Right kidney (tissue), 1 donor: Measurements from ENCODE around the gene MAP4.
A peak's percentile ranks its signal among the peaks of the same experiment; 100 is the strongest.

Experiments used
- DNase-seq: peaks from one replicate; pipeline ENCODE4 v3.0.0-alpha.2; 2016

Gene MAP4

DNA sequence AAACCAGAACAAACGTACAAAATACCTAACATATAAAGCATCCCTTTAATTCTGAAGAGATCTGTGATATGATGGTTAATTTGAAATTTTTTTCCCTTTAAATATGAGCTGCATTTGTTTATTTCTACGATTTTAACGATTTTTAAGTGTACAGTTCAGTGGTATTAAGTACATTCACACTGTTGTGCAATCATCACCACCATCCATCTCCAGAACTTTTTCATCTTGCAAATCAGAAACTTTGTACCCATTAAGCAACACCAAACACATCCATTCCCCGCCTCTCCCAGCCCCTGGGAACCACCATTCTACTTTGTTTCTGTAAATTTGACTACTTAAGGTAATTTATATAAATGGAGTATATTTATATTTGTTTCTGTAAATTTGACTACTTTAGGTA is 51.5 kb downstream of the MAP4 start:
- DNase-seq = no peak

DNA sequence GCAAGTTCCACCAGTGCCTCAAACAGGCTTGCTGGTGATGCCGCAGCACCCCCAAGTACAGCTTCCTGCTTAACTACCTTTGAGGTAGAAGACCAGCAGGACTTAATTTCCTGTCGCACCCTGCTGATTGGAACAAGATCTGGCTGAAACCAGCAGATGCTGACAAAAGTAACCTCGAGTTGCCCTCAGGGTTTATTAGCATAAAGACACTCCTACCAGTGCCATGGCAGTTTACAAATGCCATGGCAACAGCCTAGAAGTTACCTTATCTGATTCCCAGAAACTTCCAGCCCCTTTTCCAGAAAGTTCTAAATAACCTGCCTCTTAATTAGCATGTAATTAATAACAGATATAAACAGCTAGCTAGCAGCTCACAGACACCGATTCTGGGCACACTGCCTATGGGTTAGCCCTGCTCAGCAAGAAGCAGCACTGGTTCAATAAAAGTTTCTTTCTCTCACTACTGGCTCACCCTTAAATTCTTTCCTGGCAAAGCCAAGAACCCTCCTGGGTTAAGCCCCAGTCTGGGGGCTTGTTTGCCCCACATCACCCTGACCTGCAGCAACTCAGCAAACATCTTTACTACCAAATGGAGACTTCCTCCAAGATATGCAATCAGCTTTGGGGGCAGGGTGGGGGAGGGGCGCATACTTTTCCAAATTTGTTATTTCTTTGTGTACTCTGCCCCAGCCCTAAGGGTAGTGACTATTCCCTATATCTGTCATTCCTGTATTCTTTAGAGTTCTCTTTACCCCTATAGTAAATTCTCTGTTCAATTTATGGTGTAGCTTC is 54.2 kb downstream of the MAP4 start:
- peak; percentile 22 for DNase-seq

DNA sequence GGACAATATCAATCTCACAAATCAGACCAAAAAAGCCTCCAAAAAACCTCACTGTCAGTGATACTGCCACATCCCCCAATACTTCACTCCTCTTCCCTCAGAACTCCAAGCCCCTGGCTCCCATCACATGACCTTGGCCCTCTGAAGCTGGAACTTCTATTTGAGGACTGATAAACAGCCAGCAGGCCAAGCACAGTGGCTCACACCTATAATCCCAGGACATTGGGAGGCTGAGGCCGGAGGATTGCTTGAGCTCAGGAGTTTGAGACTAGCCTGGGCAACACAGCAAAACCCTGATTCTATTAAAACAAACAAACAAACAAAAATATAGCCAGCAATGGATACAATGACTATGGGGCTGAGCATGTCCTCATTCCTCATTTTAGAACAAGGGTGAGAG is 55.2 kb downstream of the MAP4 start:
- DNase-seq = no peak

DNA sequence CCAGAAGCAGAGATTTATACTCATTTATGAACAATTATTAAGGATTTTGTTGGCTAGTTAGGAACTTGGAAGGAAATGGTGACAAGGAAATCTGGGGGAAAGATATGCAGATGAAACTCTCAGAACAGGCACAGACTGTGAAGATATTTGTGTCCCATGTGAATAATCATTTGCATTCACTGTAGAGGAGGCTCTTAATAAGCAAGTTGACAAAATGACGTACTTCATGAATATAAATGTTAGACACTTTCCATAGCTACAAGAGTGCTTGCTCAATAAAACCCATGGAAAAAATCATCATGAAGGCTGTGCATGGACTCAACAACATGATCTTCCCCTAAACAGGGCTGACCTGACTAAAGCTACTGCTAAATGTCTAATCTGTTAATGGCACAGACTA is 59.7 kb downstream of the MAP4 start:
- no peak for DNase-seq

DNA sequence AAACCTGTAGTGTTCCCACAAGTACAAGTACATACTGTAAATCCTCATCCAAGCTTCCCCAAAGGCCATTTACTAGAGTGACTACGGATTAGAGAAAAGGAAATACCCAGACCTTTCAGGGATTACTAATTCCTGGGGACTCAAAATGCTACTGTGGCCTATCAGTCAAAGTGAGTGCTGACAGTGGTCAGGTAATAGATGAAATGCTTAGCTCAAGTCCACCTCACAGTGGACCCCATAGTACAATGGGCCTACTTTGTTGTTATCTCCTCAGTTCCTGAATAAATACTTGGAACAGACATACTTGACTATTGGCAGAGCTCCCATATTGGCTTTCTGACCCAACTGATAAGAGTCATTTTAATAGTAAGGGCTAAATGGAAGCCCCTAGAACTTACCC is 61.6 kb downstream of the MAP4 start:
- DNase-seq = no peak

DNA sequence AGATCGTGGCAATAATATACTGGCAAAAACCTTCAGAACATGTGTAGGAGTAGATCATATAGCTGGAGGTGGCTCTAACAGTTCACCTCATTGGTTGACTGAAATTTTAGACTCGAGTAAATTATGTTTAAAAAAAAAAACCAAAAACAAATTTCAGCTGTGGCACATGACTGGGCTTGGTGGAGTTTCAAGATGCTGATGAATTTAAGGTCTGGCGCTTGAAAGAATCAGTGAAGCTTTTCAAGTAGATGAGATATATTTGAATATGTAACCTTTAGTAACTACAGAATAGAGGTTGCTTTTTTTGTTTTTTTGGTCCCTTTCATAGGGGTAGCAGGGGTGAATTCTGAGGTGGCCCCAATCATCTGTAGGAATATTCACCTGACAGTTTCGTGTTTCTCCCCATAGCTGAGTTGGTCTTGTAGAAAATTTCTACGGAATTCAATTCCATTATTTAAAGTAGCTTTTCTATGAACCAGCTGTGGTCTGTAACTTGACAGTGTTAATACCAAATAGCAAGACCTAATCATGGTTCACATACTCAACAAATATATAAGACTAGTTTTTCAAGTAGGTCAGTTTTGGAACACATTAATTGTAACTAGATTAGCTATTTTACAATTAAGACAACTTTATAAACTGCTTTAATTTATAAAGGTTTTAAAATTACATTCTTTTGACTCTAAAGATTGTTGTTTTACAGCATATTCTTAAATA is 65.6 kb downstream of the MAP4 start:
- peak; percentile 23 for DNase-seq

DNA sequence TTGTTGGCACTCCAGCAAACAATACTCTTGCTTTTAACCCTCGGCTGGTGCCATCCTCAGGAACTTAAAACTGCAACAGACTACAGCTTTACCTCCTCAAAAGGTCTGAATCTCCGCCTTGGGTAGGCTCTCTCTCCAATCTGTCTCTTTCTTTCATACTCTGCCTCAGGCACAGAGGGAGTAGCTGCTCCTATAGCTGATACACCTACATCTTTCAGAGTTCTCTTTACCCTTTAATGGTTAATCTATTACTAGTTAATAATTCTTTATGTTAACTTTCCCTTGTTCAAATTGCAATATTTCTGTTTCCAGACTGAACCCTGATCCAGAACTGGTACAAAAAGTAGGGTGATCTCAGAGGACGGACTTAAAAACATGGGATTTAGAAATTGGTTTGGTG is 66.2 kb downstream of the MAP4 start:
- DNase-seq = peak; percentile 29

DNA sequence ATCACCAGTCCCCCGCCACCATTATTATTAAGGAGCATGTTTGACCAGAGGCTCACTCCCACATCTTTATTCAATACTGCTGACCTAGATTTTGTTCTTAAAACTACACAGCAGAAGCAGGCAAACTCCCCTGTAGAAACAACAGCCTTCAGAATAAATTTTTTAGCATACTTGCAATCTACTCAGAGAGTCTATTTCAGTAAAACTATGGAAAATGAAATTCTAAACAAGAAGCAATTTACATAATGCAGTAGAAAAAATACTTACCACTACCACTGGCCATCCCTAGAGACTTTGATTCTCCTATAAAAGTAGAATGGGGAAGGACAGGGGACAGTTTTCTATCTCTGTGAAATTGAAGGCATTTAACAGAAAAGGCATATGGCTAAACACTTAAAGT is 76.0 kb downstream of the MAP4 start:
- no peak for DNase-seq

DNA sequence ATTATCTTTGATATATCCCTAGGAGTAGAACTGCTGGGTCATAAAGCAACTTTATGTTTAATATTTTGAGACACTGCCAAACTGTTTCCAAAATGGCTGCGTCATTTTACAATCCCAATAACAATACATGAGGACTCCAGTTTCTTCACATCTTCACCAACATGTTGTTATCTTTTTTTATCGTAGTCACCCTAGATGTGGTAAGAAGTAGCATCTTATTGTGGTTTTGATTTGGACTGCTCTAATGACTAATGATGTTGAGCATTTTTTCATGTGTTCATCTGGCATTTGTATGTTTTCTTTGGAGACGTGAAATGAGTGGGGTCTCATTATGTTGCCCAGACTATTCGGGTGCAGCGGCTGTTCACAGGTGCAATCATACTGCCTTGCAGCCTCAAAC is 83.8 kb downstream of the MAP4 start:
- DNase-seq = no peak

DNA sequence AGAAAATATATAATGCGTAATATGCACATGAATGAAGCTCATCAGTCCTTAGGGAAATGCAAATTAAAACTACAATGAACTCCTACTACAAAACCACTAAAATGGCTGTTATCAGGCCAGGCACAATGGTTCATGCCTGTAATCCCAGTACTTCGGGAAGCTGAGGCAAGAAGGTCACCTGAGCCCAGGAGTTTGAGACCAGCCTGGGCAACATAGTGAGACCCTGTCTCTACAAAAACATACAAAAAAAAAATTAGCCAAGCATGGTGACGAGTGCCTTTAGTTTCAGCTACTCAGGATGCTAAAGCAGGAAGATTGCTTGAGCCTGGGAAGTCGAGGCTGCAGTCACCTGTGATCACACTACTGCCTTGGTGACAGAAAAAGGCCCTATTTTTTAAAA is 85.2 kb downstream of the MAP4 start:
- DNase-seq = no peak

DNA sequence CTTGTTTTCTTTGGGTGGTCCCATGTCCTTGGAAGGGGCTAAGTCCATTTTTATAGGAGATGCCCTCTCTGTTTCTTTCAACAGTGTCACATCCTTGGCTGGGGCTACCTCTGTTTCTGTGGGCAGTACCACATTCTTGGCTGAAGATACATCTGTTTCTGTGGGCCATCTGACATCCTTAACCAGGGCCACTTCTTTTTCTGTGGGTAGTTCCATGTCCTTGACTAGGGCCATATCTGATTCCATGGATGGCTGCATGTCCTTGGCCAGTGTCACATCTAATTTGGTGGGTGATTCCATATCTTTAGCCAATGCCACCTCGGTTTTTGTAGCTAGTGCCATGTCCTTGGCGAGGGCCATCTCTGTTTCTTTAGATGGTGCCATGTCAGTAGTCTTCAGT is 99.5 kb downstream of the MAP4 start:
- no peak for DNase-seq

DNA sequence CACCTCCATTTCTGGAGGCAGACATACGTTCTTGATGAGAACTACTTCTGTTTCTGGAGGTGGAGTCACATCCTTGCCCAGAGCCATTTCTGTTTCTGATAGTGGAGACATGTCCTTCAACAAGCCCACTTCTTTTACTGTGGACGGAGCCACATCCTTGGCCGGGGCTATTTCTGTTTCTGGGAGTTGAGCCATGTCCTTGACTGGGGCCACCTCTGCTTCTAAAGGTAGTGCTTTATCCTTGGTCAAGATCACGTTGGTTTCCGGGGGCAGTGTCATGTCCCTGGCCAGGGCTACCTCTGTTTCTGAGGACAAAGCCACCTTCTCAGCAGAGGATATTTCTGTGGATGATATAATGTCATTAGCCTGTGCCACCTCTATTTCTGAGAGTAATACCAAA is 100.0 kb downstream of the MAP4 start:
- DNase-seq = no peak

DNA sequence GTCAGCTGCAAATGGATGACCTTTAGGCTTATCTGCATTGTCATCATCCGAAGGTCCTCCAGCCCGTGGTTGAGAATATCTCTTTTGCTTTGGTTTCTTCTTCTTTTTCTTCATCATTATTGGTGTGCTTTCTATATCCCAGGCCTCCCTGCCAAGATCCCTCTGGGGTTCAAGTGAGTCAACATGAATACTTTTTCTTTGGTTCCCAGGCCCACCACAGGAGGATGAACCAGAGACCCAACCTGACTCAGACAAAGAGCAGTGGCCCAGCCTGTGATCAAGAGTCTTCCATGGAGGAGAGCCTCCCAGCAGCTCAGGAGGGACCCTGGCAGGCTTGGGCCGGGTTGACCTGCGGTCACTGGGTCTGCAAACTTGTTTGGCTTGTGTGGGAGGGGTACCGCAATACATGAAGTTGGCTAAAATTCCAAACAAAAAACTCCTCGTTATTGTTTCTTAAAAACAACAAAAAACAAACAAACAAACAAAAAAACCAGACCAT is 104.2 kb downstream of the MAP4 start:
- no peak for DNase-seq

DNA sequence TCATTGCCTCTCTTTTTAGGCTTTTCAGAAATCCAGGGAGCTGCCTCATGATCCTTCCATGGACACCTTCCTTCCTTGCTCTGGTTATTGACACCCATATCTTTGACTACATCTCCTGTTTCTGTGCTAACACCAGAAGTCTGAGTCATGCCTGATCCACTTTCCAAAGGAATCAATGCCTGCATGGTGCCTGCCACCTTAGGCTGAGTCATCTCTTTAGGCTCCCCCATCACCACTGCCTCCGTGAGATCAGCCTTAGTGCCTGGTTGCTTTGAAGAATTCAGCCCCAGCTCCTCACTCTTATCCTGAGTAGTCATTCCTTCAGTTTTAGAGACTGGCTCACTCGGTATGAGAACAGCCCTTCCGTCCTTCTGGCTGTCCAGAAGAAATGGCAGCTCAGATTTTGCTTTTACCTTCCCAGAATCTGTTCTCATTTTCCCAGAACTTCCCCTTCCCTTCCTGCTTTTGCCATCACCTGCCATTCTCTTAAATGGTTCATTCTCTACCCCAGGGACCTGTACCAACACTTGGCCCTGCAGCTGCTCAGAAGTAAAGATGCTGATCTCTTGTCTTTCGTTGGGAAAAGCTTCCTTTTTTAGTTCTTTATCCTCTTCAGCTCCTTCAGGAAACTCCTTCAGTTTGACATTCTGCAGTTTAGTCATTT is 105.3 kb downstream of the MAP4 start:
- DNase-seq = no peak

DNA sequence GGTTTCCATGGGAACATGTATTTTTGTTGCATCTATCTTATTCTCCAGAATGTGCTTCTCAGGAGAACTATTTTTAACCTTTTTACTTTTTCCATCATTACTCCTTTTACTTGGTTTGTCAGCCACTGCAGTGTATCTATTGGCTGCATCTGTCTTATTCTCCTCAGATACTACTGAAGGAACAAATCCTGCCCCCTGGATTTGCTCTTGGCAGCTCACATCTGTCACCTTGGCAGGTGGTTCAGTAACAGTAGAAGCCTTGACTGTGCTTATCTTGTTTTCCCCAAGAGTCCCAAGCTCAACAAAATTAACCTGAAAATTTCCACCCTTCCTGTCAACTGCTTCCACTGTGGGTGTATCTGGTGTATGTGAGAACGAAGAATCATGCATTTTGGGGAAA is 106.0 kb downstream of the MAP4 start:
- DNase-seq = no peak

DNA sequence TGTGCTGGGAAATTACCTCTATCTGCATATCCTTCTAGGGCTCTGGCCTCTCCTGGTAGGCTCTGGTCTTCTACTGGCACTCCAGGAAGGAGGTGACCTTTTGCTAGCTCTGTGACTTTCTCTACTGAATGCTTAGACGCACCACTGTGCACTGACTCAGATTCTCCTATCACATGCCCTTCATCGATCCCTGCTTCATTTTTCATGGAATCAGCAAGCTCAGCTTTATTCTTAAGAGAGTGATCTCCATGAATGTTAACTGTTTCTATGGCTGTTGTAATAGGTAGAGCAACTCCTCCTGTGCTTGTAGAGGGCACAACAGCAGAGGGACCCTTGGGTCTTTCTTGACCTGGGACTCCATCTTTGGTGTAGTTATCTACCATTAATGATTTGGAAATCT is 106.6 kb downstream of the MAP4 start:
- no peak for DNase-seq

DNA sequence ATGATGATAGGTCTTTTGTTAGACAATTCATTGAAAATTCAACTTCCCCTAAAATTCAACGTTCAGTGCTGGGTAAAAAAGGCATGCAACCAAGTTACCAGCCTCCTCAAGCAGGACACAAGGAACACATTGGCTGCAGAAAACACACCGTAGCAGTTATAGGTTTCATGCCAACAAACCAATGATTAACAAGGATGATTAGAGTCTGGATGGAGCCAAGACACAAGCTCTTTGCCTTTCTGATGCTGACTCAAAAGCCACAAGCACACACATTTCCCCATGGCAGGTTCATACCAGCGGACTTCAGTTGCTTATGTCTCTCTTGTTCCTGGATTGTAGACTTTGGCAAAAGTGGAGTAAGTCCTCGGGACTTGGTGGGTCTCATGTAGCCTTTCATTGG is 107.5 kb downstream of the MAP4 start:
- DNase-seq = no peak

DNA sequence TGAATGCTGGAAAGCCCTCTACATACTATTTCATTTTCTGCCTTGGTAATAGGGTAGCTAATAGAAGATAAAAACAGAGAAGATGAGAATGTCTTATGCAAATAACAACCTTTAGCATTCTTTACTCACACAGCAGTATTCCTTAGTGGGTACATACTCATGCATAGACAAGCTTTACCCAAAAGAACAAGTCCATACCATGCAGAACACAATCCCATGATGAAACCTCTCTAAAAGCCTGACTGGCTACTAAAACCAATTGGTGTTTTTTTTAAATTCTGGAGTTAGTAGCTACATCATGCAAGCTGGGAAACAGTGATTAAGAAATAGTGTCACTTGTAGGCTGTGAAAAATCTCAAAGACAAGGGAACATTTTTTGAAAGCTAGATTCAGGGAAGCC is 108.4 kb downstream of the MAP4 start:
- no peak for DNase-seq

DNA sequence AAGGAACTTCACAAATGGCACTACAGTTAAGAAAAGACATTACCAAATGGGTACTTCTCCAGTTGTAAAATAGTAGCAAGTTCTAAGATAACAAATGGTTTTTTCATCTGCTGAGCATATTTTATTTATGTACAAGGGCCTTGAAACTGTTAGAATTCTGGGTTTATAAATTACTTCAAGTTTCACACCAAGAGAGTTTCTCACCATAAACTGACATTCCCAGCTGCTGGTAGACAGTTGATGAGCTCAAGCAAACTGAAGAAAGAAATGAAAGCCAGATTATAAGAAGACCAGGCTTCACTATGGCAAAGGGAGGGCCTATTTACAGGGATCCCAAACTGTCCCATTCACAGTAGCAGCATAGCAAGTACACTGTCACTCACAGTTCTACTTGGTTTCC is 113.5 kb downstream of the MAP4 start:
- no peak for DNase-seq

DNA sequence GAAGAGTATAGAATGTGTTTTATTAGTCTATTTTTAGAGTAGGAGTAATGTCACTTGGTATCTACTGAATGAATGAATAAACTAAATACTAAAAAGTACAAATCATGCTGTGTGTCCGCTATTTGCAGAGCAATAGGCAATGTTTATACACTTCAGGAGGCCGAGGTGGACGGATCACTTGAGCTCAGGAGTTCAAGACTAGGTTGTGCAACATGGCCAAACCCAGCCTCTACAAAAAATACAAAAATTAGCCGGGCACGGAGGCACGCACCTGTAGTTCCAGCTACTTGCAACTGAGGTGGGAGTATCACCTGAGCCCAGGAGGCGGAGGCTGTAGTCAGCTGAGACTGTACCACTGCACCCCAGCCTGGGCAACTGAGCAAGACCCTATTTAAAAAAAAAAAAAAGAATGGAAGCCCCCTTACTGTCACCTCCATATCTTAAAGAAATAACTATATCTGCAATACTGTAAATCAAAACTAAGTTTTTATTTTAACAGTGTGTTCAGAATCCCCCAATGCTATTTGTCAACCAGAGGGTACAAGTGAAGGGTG is 114.9 kb downstream of the MAP4 start:
- DNase-seq = no peak

DNA sequence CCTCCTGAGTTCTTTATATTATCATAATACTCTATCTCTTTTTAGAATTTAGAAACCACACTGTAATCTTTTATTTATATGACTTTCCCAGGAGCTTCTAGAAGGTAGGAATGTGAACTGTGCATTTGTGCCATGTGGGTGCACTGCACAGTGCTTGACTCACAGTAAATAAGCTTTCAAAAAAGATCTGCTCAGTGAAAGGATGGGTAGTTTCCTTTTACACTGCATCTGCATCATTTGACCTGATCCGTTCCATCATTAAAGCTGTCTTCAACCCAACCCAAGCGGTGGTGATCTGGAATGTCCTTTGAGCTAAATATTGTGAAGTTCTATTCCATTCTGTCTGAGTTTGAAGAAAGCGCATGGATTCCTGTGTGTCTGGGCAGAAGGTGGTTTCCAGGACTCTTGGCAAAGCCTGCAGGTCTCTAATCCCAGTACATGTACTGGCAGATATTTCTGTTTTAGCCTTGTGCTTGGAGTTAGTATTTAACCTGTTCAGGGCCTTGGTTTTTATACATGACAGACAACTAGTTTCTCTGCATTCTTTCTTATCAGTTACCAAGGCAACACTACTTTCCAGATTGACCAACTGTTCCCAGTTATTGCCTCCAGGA is 116.6 kb downstream of the MAP4 start:
- no peak for DNase-seq

DNA sequence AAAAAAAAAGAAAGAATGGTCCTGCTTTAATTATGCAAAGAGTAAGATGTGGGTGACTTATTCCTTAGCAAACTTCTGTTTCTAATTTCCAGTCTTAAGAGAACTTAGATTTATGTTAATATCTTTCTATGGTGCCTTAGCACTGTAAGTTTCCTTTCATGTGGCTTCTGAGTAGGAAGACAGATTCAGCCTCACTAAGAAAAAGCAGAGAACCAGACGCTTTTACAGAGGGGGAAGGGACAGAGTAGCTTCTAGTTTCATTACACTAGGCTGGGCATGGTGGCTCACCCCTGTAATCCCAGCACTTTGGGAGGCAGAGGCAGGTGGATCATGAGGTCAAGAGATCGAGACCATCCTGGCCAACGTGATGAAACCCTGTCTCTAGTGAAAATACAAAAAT is 118.3 kb downstream of the MAP4 start:
- DNase-seq = no peak

DNA sequence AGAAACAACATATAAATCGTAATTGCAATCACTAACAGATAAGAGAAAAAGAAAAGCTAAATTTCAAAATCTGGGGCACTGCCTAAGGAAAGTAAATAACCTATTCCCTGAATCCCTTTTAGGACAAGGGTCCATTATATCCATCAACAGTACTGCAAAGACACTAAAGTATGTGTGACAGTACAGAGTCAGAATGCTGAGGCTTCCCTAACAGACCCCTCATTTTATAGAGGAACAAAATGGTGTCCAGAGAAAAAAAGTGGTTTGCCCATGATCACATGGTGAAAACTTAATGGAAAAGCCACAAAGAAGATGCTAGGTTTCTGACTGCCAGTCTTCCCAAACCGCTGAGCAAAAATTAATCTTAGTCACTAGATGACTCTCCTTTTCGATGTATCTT is 119.5 kb downstream of the MAP4 start:
- no peak for DNase-seq
